Epithelial cell of proximal tubule (primary cell): Measurements from ENCODE around the gene HPCAL1. TPM values are rescaled to one million over a fixed set of nuclear protein-coding genes. Genes with fewer than 3 reads are reported as not detected.
A peak's percentile ranks its signal among the peaks of the same experiment; 100 is the strongest.

Source experiments
- DNase-seq: peaks from one replicate; pipeline ENCODE4 v3.0.0-alpha.2; 2011; ENCODE audit warnings: low read depth
- H3K4me3 ChIP-seq: 2 replicates; pipeline ENCODE4 v1.5.1; 2011; ENCODE audit warnings: low read depth, mild to moderate bottlenecking, low read length
- CTCF ChIP-seq: conservative IDR thresholded peaks from 2 replicates; pipeline ENCODE4 v1.5.1; 2012; ENCODE audit warnings: low read depth, mild to moderate bottlenecking, low read length
- total RNA-seq: library from RNA; depleted of rRNA; stranded (reverse); fragments of >200 nt; gene quantifications from 2 replicates; pipeline ENCODE4 v1.2.3, GENCODE V29; 2015

HPCAL1 gene
- total RNA-seq, 1 donor from 2014 or later = 72.3 TPM

DNA sequence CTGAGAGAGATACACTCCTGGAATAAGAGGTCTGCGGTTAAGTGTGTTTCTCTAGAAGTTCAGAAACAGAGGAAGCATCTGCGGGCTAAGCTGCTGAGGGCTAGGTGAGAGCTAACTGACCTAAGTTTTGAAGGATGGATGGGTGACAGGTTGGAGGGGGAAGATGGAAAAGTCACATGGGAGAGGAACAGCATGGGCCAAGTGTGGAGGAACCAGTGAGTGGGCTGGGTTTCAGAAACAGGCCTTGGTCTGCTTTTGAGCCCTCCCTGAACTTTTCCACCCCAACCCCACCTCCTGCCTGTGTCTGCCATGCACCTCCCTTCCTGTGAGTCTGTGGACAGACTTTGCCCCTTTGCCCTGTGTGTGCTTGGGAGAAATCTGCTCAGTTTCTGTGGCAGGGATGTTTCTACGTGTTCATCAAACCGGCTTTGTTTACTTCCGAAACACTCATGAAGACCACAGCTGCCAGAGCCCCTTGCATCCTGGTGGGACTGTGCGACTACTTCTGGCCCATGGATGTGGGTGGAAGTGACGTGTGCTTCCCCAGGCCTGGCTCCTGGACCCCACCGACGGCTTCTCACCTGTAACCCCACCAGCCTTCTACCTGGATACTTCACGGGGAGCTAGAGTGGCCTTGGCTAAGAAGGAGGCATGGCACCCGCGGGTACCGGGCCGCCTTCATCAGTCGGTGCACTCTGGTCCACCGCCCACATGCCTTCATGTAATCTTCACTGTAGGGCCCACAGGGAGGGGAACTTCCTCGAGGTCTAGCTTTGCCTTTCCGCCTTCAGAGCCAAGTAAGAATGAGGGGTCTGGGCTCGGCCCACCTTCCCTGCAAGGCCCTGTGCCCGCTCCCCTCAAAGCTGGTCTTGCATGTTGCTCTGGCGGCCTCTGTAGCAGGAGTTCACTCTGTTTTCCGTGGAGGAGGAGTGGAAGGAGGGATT is 1.4 kb upstream of the HPCAL1 start:
- peak overlapping the region; percentile 60 for H3K4me3 ChIP-seq
- DNase-seq = no peak
- TF ChIP-seq CTCF = no peak

GRCh38 chr2:10301941-10302478 is 694 bp upstream of the HPCAL1 start:
- no peak for TF ChIP-seq CTCF
- peak overlapping the region; percentile 60 for H3K4me3 ChIP-seq
- no peak for DNase-seq

DNA sequence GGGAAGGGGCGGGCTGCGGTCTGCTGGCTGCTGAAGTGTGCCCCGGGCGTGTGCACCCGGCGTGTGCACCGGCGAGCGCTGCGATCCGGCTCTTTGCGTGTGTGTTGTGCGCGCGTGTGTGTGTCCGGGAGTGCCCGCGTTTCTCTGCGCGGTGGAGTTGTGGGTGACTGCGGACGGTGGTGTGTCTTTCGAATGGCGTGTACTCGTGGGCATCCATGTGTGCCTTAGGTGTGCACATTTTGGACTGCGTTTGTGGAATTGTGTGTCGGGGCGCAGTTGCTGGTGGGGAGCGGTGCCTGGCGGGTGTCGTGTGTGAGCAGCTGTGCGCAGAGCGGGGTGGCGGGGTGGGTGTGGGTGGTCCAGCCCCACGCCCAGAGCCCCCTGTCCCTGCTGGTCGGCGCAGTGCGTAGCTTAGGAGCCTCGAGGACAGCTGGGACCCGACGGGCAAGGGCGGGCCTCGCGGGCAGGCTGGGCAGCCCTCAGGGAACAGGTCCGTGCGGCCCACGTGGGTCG is 533 bp downstream of the HPCAL1 start:
- DNase-seq = no peak
- TF ChIP-seq CTCF = no peak
- H3K4me3 ChIP-seq = peak overlapping the region; percentile 60

GRCh38 chr2:10303694-10304378 is 1.1 kb downstream of the HPCAL1 start:
- H3K4me3 ChIP-seq = peak overlapping the region; percentile 60
- DNase-seq = no peak
- peak; percentile 29 for TF ChIP-seq CTCF

DNA sequence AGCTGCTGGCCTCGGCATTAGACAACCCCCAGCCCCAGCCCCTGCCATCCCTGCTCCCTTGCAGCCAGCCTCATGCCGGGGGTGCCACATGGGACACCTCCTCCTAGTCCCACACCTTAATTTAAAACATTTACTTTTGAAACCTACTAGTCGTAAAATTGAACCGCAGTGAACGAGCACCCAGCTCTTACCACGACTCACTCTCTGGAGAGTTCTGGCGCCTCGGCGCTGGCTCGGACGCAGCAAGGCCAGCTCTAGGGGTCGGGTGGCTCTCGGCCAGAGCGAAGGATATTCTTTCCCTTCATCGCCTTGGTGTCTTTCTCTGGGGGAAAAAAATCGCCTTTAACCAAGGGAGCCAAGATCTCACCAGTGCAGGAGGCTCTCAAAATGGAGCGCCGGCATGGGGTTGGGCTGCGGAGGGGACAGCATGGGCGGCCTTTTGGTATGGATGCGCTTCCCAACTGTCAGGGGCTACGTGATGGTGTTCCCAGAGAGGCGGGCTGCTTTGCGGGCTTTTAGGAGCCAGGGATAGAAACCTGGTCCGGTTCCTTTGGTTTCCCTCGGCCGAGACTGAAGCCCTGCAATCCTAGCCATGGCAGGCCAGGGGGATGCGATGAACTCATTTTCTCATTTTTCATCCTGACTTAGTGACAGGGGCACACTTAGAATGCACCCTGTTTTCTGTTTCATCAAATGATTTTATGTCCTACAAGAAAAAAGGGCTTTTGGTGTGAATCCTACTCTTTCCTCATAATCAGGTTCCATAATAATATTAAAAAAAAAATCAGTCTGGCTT is 2.0 kb downstream of the HPCAL1 start:
- no peak for TF ChIP-seq CTCF
- H3K4me3 ChIP-seq = peak overlapping the region; percentile 60
- DNase-seq = no peak

- no peak for DNase-seq
- H3K4me3 ChIP-seq = peak overlapping the region; percentile 60
- no peak for TF ChIP-seq CTCF
Measured at GRCh38 chr2:10305254-10305635, 2.5 kb downstream of the HPCAL1 start.
